Spinal cord (tissue), 10 donors: ENCODE data around the gene EMP2. TPM values are rescaled to one million over a fixed set of nuclear protein-coding genes. Genes with fewer than 3 reads are reported as not detected.
"Not testable (repeated sequence)": the region's sequence is repeated elsewhere in the genome, so short reads cannot be mapped to it uniquely, and the experiment has no call there.

ENCODE experiments used
- DNase-seq, 6 donors: peaks; one replicate each; pipeline versions ENCODE4 v3.0.0 to v3.0.0-alpha.2; 2013 to 2015; ENCODE audit warnings: low spot score in 6 of 6, low read depth in 4 of 6
- H3K27ac ChIP-seq: one replicate; pipeline ENCODE4 v1.5.1; 2013; ENCODE audit warnings: low read depth, low read length, control low read depth
- H3K27me3 ChIP-seq: one replicate; pipeline ENCODE4 v1.6.1; 2013; ENCODE audit warnings: low read length; ENCODE audit not compliant: control insufficient read depth, insufficient read depth
- H3K36me3 ChIP-seq: one replicate; pipeline ENCODE4 v1.6.1; 2013; ENCODE audit warnings: low read length; ENCODE audit not compliant: control insufficient read depth, insufficient read depth
- H3K4me1 ChIP-seq: one replicate; pipeline ENCODE4 v1.6.1; 2013; ENCODE audit warnings: low read length; ENCODE audit not compliant: control insufficient read depth, insufficient read depth
- H3K4me3 ChIP-seq: one replicate; pipeline ENCODE4 v1.5.1; 2013; ENCODE audit warnings: low read depth, low read length, control low read depth
- H3K9me3 ChIP-seq: one replicate; pipeline ENCODE4 v1.6.1; 2013; ENCODE audit warnings: low read length; ENCODE audit not compliant: control insufficient read depth, insufficient read depth
- WGBS: methylation state at CpG from one replicate; pipeline ENCODE4 v1.1.5; 2013; ENCODE audit warnings: missing lambda C conversion rate; ENCODE audit not compliant: insufficient coverage; 5-methylcytosine and 5-hydroxymethylcytosine counted together
- polyA plus RNA-seq, 2 donors: library from polyadenylated mRNA; unstranded; fragments of 120-200 nt; gene quantifications; one replicate each; pipeline ENCODE4 v1.2.1, GENCODE V29; 2013; ENCODE audit not compliant: insufficient read length in 2 of 2
- total RNA-seq, 2 donors: library from RNA; depleted of rRNA in 1 of 2; stranded (reverse); fragments of 120-200 nt in 1 of 2; fragments of >200 nt in 1 of 2; gene quantifications; one replicate each; pipeline versions ENCODE4 v1.2.3 to v1.2.4, GENCODE V29; 2013 to 2014
- donor health status: healthy.

The EMP2 gene
- total and polyA plus RNA-seq, 4 donors, result 19.7 to 40.9 (median 30.9) TPM

DNA sequence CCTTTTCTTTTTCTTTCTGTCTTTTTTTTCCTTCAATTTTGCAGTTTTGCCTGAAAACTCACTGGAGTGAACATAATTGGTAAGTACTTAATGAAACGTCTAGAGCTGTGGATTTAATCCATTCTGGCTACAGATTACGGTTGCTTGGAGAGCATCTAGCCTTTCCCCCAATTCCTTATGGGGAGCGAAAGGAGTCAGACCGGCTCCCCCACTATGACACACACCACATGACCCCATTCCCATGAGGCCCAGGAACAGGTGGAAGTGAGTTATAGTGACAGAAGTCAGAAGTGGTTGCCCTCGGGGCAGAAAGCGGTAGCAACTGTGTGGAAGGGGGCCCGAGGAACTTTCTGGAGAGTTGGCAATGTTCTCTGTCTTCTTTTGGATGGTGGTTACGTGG lies 41.2 kb downstream of the EMP2 start:
- no peak overlapping the region for H3K27ac ChIP-seq
- H3K4me1 ChIP-seq, result peaks cover 5% of the 10 kb centered on the region
- no peak overlapping the region for H3K4me3 ChIP-seq
- no peaks in the 10 kb centered on the region for H3K27me3 ChIP-seq
- DNase-seq, result no peak
- WGBS, result no CpG with 5 or more reads among the region's 8 CpGs
- H3K9me3 ChIP-seq, result no peaks in the 10 kb centered on the region
- peaks cover 18% of the 10 kb centered on the region for H3K36me3 ChIP-seq

DNA sequence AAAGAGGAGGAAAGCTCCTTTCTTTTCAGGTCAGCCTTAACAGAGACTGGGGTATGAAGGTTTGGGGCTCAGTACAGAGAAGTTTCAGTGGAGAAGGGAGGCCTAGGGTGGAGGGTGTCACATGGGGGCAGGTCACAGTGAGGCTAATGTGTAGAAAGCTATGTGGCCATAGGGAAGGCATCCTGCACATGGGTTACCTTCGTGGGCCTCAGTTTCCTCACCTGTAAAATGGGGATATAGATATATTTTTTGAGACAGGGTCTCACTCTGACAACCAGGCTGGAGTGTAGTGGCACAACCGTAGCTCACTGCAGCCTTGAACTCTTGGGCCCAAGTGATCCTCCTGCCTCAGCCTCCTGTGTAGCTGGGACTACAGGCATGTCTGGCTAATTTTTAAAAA lies 41.8 kb downstream of the EMP2 start:
- Histone ChIP-seq H3K27me3 (no peaks in the 10 kb centered on the region), H3K9me3 (no peaks in the 10 kb centered on the region), H3K36me3 (peaks cover 17% of the 10 kb centered on the region), H3K4me1 (peaks cover 5% of the 10 kb centered on the region), H3K4me3 (no peak overlapping the region), H3K27ac (no peak overlapping the region)
- 76% methylated on average over 2 of the region's 2 CpGs for WGBS
- DNase-seq, result no peak

DNA sequence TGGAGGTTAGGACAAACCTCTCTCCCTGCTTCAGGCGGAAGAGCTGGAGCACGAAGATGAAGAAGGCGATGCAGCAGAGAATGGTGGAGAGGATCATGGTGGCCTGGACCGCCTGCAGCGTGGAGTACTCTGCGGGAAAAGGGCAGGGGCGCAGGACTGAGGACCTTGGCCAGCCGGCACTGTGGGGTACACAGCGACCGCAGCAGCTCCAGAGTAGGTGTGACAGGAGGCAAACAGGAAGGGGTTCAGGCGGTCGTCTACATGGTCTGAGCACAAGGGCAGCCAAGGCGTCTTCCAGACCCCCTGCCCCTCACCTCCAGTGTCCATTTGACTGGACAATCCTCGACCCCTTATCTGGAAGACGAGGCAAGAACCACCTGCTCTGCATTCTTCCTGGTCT lies 42.5 kb downstream of the EMP2 start:
- Histone ChIP-seq H3K36me3 (peaks cover 17% of the 10 kb centered on the region), H3K4me1 (peaks cover 5% of the 10 kb centered on the region), H3K27ac (no peak overlapping the region), H3K4me3 (no peak overlapping the region), H3K27me3 (no peaks in the 10 kb centered on the region), H3K9me3 (no peaks in the 10 kb centered on the region)
- DNase-seq, result no peak
- 94% methylated on average over 15 of the region's 15 CpGs for WGBS

DNA sequence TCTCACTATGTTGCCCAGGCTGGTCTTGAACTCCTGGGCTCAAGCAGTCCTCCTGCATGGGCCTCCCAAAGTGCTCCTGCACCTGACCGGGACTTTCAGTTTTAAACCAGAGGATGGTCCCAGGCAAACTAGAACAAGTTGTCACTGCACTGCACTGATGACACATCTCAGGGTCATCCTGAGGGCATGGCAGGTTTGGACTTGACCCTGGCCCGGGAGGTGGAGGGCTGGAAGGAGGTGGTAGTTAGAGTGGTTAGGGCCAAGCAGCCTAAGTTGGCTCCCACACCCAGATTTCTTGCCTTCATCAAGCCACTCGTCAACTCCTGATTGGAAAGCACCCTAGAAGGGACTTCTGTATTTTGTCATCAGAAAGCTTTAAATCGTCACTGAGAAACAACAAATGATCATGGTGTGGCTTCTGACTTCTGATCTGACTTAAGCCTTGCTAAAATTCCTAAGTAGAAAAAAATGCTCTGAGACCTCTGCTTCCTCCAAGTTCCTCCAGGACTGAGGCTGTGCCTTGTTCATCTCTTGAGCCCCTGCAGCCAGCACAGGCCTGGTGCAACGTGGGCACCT lies 43.5 kb downstream of the EMP2 start:
- Histone ChIP-seq H3K27me3 (no peaks in the 10 kb centered on the region), H3K27ac (no peak overlapping the region), H3K36me3 (peaks cover 19% of the 10 kb centered on the region), H3K4me3 (no peak overlapping the region), H3K4me1 (peaks cover 5% of the 10 kb centered on the region), H3K9me3 (no peaks in the 10 kb centered on the region)
- WGBS, result 97% methylated on average over 4 of the region's 5 CpGs
- DNase-seq, result no peak

DNA sequence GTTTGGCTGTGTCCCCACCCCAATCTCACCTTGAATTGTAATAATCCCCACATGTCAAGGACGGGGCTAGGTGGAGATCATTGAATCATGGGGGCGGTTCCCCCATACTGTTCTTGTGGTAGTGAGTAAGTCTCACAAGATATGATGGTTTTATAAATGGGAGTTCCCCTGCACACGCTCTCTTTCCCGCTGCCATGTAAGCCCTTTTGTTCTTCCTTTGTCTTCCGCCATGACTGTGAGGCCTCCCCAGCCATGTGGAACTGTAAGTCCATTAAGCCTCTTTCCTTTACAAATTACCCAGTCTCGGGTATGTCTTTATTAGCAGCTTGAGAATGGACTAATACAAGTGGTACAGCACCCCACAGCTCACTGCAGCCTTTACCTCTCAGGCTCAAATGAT lies 44.1 kb downstream of the EMP2 start:
- H3K4me1 ChIP-seq, DNase-seq, H3K4me3 ChIP-seq, H3K9me3 ChIP-seq, H3K27me3 ChIP-seq, H3K27ac ChIP-seq: not testable (repeated sequence)
- WGBS, result 89% methylated on average over 2 of the region's 6 CpGs
- peaks cover 20% of the 10 kb centered on the region for H3K36me3 ChIP-seq

DNA sequence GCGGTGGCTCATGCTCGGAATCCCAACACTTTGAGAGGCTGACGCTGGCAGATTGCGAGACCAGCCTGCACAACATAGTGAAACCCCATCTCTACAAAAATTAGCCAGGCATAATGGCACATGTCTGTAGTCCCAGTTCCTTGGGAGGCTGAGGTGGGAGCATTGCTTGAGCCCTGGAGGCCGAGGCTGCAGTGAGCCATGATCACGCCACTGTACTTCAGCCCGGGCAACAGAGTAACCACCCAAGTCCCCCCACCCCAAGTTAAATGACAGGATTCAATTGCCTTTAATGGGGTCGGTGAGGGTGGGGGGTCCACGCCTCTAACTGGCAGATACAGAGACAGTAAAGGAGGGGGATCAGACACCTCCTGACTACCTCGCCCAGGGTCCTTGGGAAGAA lies 44.9 kb downstream of the EMP2 start:
- 92% methylated on average over 6 of the region's 10 CpGs for WGBS
- no peaks in the 10 kb centered on the region for H3K4me1 ChIP-seq
- no peak for DNase-seq
- no peaks in the 10 kb centered on the region for H3K9me3 ChIP-seq
- H3K27ac ChIP-seq, result no peak overlapping the region
- peaks cover 20% of the 10 kb centered on the region for H3K36me3 ChIP-seq
- H3K4me3 ChIP-seq, result no peak overlapping the region
- H3K27me3 ChIP-seq, result no peaks in the 10 kb centered on the region

DNA sequence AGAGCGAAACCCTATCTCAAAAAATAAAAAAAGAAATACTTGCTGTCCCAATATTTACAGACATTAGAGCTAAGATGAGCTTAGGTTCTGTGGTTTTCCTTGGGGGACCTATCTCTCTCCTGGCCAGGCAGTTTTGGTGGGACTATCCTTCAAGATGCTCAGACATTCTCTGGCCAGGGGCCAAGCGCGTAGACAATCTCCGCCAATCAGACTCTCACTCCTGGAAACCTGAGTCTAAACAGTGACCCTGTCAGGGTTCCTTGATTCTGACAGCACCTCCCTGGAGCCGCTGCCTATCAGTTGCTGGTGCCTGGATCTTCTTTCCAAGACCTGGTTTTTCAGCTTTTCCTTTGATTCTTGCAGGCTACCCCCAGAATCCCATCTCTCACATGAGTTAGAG lies 45.6 kb downstream of the EMP2 start:
- no peaks in the 10 kb centered on the region for H3K27me3 ChIP-seq
- no peak overlapping the region for H3K4me3 ChIP-seq
- DNase-seq, result no peak
- H3K4me1 ChIP-seq, result no peaks in the 10 kb centered on the region
- H3K36me3 ChIP-seq, result peaks cover 20% of the 10 kb centered on the region
- no peak overlapping the region for H3K27ac ChIP-seq
- no peaks in the 10 kb centered on the region for H3K9me3 ChIP-seq
- WGBS, result 95% methylated on average over 4 of the region's 5 CpGs

DNA sequence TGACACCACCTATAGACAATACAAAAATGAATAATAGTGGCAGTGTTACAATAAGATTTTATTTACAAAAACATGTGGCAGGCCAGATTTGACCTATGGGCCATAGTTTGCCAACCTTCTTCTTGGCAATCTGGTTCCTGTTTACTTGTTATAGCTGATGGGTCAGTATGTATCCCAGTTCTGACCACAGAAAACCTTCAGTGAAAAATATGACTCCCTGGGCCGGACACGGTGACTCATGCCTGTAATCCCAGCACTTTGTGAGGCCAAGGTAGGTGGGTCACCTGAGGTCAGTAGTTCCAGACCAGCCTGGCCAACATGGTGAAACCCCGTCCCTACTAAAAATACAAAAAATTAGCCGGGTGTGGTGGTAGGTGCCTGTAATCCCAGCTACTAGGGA lies 46.8 kb downstream of the EMP2 start:
- not testable (repeated sequence) for H3K27ac ChIP-seq, H3K27me3 ChIP-seq, H3K9me3 ChIP-seq, H3K4me1 ChIP-seq, DNase-seq, H3K4me3 ChIP-seq
- H3K36me3 ChIP-seq, result peaks cover 20% of the 10 kb centered on the region
- no CpG with 5 or more reads among the region's 4 CpGs for WGBS

DNA sequence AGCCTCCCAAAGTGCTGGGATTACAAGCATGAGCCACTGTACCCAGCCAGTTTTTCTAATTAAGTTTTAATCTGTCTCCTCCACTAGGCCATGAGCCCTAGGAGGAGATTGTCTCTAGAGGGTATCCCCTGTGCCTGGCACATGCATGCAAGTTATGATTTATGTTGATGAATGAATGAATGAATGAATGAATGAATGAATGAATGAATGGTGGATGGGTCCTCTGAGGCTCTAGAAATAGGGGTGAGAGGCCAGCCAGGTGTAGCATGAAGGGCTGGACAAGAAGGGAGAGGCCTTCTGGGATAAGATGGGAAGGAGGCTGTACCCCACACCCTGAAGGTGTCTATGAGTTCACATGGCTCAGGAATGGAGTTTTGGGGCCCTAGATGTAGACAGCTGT lies 48.8 kb downstream of the EMP2 start:
- DNase-seq, result no peak
- peaks cover 3% of the 10 kb centered on the region for H3K36me3 ChIP-seq
- no peaks in the 10 kb centered on the region for H3K9me3 ChIP-seq
- no peaks in the 10 kb centered on the region for H3K27me3 ChIP-seq
- H3K27ac ChIP-seq, result no peak overlapping the region
- H3K4me3 ChIP-seq, result no peak overlapping the region
- no peaks in the 10 kb centered on the region for H3K4me1 ChIP-seq

DNA sequence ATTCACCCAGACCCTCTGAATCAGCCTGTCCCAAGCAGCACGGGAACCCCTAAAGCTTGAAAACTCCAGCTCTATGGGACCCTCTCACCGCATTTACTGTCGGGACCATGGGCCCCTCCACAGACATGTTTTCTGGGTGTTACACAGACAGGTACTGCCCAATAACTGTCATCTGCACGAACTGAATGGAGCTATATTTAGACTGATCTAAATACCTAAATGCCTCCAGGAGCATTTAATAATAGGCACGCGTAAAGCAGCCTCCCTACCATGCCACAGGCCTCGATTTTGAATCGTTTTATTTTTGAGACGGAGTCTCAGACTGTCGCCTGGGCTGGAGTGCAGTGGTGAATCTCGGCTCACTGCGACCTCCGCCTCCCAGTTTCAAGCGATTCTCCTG lies 49.7 kb downstream of the EMP2 start:
- Histone ChIP-seq H3K4me1 (no peaks in the 10 kb centered on the region), H3K27ac (no peak overlapping the region), H3K36me3 (peaks cover 3% of the 10 kb centered on the region), H3K9me3 (no peaks in the 10 kb centered on the region), H3K27me3 (no peaks in the 10 kb centered on the region), H3K4me3 (no peak overlapping the region)
- 84% methylated on average over 10 of the region's 14 CpGs for WGBS
- no peak for DNase-seq
